Breast epithelium (tissue), 4 donors: Measurements from ENCODE around the gene ZCCHC3. TPM values are rescaled to one million over a fixed set of nuclear protein-coding genes. Genes with fewer than 3 reads are reported as not detected.

Experiments
- DNase-seq, 2 donors: peaks; one replicate each; pipeline ENCODE4 v3.0.0-alpha.2; 2019; ENCODE audit warnings: low spot score in 2 of 2
- H3K27ac ChIP-seq, 2 donors: fragments of 200-600 bp; sonication (generic) in 1 of 2; one replicate each; pipeline ENCODE4 v1.5.1; 2016 to 2019; ENCODE audit warnings: mild to moderate bottlenecking in 1 of 2
- H3K27me3 ChIP-seq, 2 donors: fragments of 200-600 bp; sonication (generic) in 1 of 2; one replicate each; pipeline versions ENCODE4 v1.5.1 to v1.6.0; 2017 to 2019; ENCODE audit warnings: control low read depth in 1 of 2, mild to moderate bottlenecking in 1 of 2
- H3K36me3 ChIP-seq: fragments of 200-600 bp; one replicate; pipeline ENCODE4 v1.5.1; 2019
- H3K4me1 ChIP-seq, 2 donors: fragments of 200-600 bp; sonication (generic); one replicate each; pipeline ENCODE4 v1.5.1; 2016 to 2019; ENCODE audit warnings: control low read depth in 1 of 2
- H3K4me3 ChIP-seq, 3 donors: fragments of 200-600 bp; sonication (generic); 1 replicate in 2 of 3; 2 replicates in 1 of 3; pipeline ENCODE4 v1.5.1; 2016 to 2019; ENCODE audit warnings: mild to moderate bottlenecking in 3 of 3, moderate library complexity in 2 of 3
- H3K9me3 ChIP-seq, 2 donors: fragments of 200-600 bp; sonication (generic) in 1 of 2; one replicate each; pipeline ENCODE4 v1.5.1; 2016 to 2019; ENCODE audit warnings: control low read depth in 1 of 2
- POLR2A ChIP-seq: fragments of 450-650 bp; IDR thresholded peaks from one replicate; pipeline ENCODE4 v1.6.1; 2016; ENCODE audit warnings: antibody characterized with exemption, mild to moderate bottlenecking, moderate library complexity
- POLR2AphosphoS5 ChIP-seq, 3 donors: sonication (generic); formaldehyde crosslinking; IDR thresholded peaks; one replicate each; pipeline ENCODE4 v1.6.1; 2017; ENCODE audit warnings: antibody characterized with exemption in 3 of 3
- intact Hi-C: fragments of 100-400 bp; cut with DNase I; formaldehyde crosslinking; loops from one replicate; pipeline ENCODE4 v1.15.1; 2023; ENCODE audit warnings: low total_unique reads
- total RNA-seq, 3 donors: library from RNA; depleted of rRNA; stranded (reverse); fragments of >200 nt; gene quantifications; one replicate each; pipeline ENCODE4 v1.1.0, GENCODE V29; 2016
- TF ChIP-seq, protein P1 (sequence below), 3 donors: fragments of 450-650 bp; IDR thresholded peaks; one replicate each; pipeline ENCODE4 v1.5.1; 2016 to 2017; ENCODE audit warnings: antibody characterized with exemption in 3 of 3, mild to moderate bottlenecking in 3 of 3, moderate library complexity in 3 of 3

The ZCCHC3 gene
- total RNA-seq, 3 donors from 2014 or later = 10.1 to 14.0 (median 11.5) TPM

- H3K27me3 ChIP-seq = no peaks in the 10 kb centered on the region
- H3K4me3 ChIP-seq = no peak overlapping the region
- TF ChIP-seq POLR2AphosphoS5 (IDR thresholded peaks at IDR 0.05) (no peak), POLR2A (no peak)
- TF ChIP-seq, protein P1, sequence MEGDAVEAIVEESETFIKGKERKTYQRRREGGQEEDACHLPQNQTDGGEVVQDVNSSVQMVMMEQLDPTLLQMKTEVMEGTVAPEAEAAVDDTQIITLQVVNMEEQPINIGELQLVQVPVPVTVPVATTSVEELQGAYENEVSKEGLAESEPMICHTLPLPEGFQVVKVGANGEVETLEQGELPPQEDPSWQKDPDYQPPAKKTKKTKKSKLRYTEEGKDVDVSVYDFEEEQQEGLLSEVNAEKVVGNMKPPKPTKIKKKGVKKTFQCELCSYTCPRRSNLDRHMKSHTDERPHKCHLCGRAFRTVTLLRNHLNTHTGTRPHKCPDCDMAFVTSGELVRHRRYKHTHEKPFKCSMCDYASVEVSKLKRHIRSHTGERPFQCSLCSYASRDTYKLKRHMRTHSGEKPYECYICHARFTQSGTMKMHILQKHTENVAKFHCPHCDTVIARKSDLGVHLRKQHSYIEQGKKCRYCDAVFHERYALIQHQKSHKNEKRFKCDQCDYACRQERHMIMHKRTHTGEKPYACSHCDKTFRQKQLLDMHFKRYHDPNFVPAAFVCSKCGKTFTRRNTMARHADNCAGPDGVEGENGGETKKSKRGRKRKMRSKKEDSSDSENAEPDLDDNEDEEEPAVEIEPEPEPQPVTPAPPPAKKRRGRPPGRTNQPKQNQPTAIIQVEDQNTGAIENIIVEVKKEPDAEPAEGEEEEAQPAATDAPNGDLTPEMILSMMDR (IDR thresholded peaks at IDR 0.05) = no peak
- H3K4me1 ChIP-seq = no peaks in the 10 kb centered on the region
- no peaks in the 10 kb centered on the region for H3K36me3 ChIP-seq
- DNase-seq = no peak
- H3K9me3 ChIP-seq = no peaks in the 10 kb centered on the region
- H3K27ac ChIP-seq = no peak overlapping the region
- intact Hi-C loops = no loop called here
Measured at GRCh38 chr20:312067-312466, 14.7 kb downstream of the ZCCHC3 start.

DNA sequence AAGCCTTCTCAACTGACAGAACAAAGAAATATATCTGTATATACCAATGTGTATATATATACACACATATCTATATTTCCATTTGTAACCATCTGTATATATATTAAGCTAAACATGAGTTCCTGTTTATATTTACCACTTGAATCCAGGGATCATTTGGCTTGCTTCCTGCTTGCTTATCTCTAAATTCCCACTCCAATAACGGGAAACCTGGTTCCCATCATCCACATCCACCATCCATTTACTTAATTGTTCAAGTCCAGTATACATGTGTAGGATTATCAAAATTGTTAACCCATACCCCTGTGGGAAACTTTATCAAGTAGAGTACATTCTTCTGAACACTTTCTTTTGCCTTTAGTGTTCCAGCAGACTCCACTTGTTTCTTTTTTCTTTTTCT is 15.5 kb downstream of the ZCCHC3 start:
- Histone ChIP-seq H3K4me1 (no peaks in the 10 kb centered on the region), H3K27ac (no peak overlapping the region), H3K4me3 (no peak overlapping the region), H3K36me3 (no peaks in the 10 kb centered on the region), H3K9me3 (no peaks in the 10 kb centered on the region), H3K27me3 (no peaks in the 10 kb centered on the region)
- DNase-seq = no peak
- TF ChIP-seq, protein P1 (IDR thresholded peaks at IDR 0.05) = no peak
- TF ChIP-seq POLR2A (no peak), POLR2AphosphoS5 (IDR thresholded peaks at IDR 0.05) (no peak)
- intact Hi-C loops = no loop called here

DNA sequence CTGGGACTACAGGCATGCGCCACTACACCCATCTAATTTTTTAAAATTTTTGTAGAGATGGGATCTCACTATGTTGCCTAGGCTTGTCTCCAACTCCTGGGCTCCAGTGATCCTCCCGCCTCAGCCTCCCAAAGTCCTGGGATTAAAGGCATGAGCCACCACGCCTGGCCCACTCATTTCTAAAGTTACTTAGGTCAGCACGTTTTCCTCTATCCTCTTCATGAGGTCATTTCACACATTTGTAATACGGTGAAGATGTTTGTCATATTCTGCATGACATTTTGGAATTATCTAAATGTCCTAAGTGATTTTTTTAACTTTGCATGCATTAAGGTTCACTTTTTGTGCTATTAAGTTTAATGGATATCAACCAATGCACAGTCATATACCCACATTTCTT is 16.0 kb downstream of the ZCCHC3 start:
- intact Hi-C loops = no loop called here
- Histone ChIP-seq H3K27ac (no peak overlapping the region), H3K4me1 (no peaks in the 10 kb centered on the region), H3K36me3 (no peaks in the 10 kb centered on the region), H3K27me3 (no peaks in the 10 kb centered on the region), H3K9me3 (no peaks in the 10 kb centered on the region), H3K4me3 (no peak overlapping the region)
- no peak for DNase-seq
- no peak for TF ChIP-seq POLR2A
- TF ChIP-seq, protein P1 (IDR thresholded peaks at IDR 0.05) = no peak
- TF ChIP-seq POLR2AphosphoS5 (IDR thresholded peaks at IDR 0.05) = no peak

DNA sequence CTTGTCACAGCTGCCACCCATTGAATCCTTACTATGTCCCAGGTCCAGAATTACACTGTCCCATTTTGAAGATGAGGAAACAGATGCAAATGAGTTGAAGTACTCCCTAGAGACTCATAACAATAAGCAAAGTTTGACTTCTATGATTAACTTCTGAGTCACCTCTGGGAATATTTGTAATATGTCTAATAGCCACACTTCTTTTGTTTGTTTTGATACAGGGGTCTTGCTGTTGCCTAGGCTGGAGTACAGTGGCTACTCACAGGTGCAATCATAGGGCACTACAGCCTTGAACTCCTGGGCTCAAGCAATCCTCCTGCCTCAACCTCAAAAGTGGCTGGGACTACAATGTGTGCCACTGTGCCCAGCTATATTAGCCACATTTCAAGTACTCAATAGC is 16.6 kb downstream of the ZCCHC3 start:
- H3K36me3 ChIP-seq = no peaks in the 10 kb centered on the region
- no peaks in the 10 kb centered on the region for H3K9me3 ChIP-seq
- intact Hi-C loops = no loop called here
- TF ChIP-seq POLR2A = no peak
- TF ChIP-seq, protein P1 (IDR thresholded peaks at IDR 0.05) = no peak
- no peaks in the 10 kb centered on the region for H3K4me1 ChIP-seq
- no peak overlapping the region for H3K4me3 ChIP-seq
- no peaks in the 10 kb centered on the region for H3K27me3 ChIP-seq
- no peak for DNase-seq
- H3K27ac ChIP-seq = no peak overlapping the region

GRCh38 chr20:316316-317068 is 19.1 kb downstream of the ZCCHC3 start:
- H3K9me3 ChIP-seq = no peaks in the 10 kb centered on the region
- no peak overlapping the region for H3K27ac ChIP-seq
- no peaks in the 10 kb centered on the region for H3K27me3 ChIP-seq
- H3K4me1 ChIP-seq = no peaks in the 10 kb centered on the region
- no peak overlapping the region for H3K4me3 ChIP-seq
- H3K36me3 ChIP-seq = no peaks in the 10 kb centered on the region
- TF ChIP-seq, protein P1 (IDR thresholded peaks at IDR 0.05) = no peak
- intact Hi-C loops = no loop called here
- no peak for DNase-seq
